Testis (tissue), 2 donors: Measurements from ENCODE around the gene AMOTL1.

Experiments
- CTCF ChIP-seq, 3 experiments: fragments of 450-650 bp in 2 of 3; fragments of 200-600 bp in 1 of 3; sonication (generic) in 1 of 3; IDR thresholded peaks; one replicate each; pipeline ENCODE4 v1.5.1; 2016 to 2019; ENCODE audit warnings: antibody characterized with exemption in 3 of 3, mild to moderate bottlenecking in 2 of 3, moderate library complexity in 1 of 3
- POLR2A ChIP-seq: fragments of 450-650 bp; IDR thresholded peaks from one replicate; pipeline ENCODE4 v1.6.1; 2017; ENCODE audit warnings: antibody characterized with exemption, mild to moderate bottlenecking, moderate library complexity

GRCh38 chr11:94728966-94729751 is 39.0 kb upstream of the AMOTL1 start:
- TF ChIP-seq CTCF (IDR thresholded peaks at IDR 0.05) (no peak), POLR2A (no peak)
